SH-SY5Y (cell line): ENCODE results near the gene USP32.

Experiments used
- GATA2 ChIP-seq: IDR thresholded peaks from 2 replicates; pipeline ENCODE4 v1.6.1; 2011; ENCODE audit warnings: mild to moderate bottlenecking, low read depth, low read length
- GATA3 ChIP-seq: IDR thresholded peaks from 2 replicates; pipeline ENCODE4 v1.6.1; 2011; ENCODE audit warnings: low read depth, mild to moderate bottlenecking, low read length, moderate library complexity

DNA sequence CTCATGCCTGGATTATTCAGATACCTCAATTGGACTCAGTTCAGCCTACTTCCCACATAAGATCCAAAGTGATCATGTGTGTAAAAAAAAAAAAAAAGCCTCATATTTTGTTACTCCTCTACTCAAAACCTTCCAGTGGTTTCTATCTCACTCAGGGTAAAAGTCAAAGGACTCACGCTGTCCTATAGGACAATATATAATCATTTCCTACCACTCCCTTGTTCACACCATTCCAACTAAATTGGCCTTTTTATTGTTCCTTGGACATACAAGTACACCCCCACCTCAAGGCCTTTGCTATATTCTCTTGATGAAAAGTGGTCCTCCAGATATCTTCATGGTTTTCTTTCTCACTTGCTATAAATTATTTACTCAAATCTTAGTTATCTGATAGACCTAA is 99.2 kb downstream of the USP32 start:
- no peak for TF ChIP-seq GATA2
- no peak for TF ChIP-seq GATA3
